ENCODE data around the gene LRFN3. TPM values are rescaled to one million over a fixed set of nuclear protein-coding genes. Genes with fewer than 3 reads are reported as not detected.

LRFN3 gene
- polyA plus RNA-seq, 1 experiment: 1.8 TPM

DNA sequence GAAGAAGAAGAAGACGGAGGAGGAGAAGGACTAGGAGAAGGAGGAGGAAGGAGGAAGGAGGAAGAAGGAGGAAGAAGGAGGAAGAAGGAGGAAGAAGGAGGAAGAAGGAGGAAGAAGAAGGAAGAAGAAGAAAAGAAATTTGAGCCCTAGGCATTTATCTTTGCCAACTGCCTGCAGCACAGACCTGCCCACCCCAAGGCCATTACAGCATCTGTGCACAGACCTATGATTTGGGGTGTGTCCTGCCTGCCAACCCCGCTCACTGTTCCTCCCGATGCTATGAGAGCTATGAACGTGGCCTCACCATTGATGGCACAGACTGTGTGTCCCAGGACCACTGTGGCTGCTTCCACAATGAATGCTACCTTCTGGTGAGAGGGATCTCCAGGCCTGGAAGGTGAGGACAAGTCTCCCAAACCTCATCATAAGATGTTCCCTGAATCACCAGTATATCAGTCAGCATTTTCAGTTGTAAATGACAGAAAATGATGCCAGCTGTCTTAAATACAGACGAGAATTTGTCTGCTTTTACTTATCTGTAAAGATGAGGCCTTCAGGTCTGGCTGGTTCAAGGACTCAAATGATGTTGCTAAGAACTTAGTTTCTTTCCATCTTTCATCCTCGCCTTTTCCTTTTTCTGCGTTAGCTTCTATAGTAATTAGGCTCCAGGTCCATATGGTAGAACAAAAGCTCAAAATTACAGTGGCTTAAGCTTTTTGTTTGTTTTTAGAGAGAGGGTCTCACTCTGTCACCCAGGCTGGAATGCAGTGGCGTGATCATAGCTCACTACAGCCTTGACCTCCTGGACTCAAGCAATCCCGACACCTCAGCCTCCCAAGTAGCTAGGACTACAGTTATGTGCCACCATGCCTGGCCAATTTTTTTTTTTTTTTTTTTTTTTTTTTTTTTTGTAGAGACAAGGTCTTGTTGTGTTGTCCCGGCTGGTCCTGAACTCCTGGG lies 54.9 kb downstream of the LRFN3 start:
- DNase-seq (ENCODE audit: low read depth): no peak
- H3K27me3 ChIP-seq (ENCODE audit: control insufficient read depth, insufficient read depth, low read length): peaks cover 5% of the 10 kb centered on the region; the same call in 1 of the 2 replicates
- TF ChIP-seq, protein P1, sequence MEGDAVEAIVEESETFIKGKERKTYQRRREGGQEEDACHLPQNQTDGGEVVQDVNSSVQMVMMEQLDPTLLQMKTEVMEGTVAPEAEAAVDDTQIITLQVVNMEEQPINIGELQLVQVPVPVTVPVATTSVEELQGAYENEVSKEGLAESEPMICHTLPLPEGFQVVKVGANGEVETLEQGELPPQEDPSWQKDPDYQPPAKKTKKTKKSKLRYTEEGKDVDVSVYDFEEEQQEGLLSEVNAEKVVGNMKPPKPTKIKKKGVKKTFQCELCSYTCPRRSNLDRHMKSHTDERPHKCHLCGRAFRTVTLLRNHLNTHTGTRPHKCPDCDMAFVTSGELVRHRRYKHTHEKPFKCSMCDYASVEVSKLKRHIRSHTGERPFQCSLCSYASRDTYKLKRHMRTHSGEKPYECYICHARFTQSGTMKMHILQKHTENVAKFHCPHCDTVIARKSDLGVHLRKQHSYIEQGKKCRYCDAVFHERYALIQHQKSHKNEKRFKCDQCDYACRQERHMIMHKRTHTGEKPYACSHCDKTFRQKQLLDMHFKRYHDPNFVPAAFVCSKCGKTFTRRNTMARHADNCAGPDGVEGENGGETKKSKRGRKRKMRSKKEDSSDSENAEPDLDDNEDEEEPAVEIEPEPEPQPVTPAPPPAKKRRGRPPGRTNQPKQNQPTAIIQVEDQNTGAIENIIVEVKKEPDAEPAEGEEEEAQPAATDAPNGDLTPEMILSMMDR (IDR thresholded peaks at IDR 0.05; ENCODE audit: insufficient read depth, low read depth, low read length): no peak
- ChIA-PET POLR2A (no interaction called here), CTCF (interaction anchor here (1.3 kb wide), 1 partner anchor 70 kb away, joined by 3 read pairs; no protein-coding TSS in a partner anchor)
- H3K36me3 ChIP-seq (ENCODE audit: control insufficient read depth, insufficient read depth, low read length): no peaks in the 10 kb centered on the region
- H3K4me3 ChIP-seq (ENCODE audit: low read depth, low read length): no peak overlapping the region

DNA sequence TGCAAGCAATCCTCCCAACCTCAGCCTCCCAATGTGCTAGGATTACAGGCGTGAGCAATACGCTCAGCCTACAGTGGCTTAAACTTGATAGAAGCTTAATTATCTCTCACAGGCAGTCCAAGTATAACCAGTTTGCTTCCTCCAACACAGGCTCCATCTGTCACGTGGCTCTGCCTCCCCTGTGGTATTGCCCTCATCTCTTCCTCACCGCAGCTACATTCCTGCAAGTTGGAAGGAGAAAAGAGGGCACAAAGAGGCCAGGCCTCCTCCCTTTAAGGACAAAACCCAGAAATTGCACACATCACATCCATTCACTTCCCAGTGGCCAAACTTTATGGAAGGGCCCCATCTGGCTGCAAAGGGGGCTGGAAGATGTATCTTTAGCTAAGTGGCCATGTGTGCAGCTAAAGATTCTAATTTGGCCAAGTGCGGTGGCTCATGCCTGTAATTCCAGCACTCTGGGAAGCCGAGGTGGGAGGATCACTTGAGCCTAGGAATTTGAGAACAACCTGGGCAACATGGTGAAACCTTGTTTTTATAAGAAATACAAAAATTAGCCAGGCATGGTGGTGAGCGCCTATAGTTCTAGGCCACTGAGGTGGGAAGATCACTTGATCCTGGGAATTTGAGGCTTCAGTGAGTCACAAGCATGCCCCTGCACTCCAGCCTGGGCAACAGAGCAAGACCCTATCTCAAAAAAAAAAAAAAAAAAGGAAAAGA lies 55.7 kb downstream of the LRFN3 start:
- DNase-seq (ENCODE audit: low read depth): no peak
- TF ChIP-seq, protein P1 (IDR thresholded peaks at IDR 0.05; ENCODE audit: insufficient read depth, low read depth, low read length): no peak
- Histone ChIP-seq H3K4me3 (ENCODE audit: low read depth, low read length) (no peak overlapping the region), H3K36me3 (ENCODE audit: control insufficient read depth, insufficient read depth, low read length) (no peaks in the 10 kb centered on the region), H3K27me3 (ENCODE audit: control insufficient read depth, insufficient read depth, low read length) (peaks cover 5% of the 10 kb centered on the region; the same call in 1 of the 2 replicates)
- ChIA-PET CTCF (no interaction called here), POLR2A (no interaction called here)

DNA sequence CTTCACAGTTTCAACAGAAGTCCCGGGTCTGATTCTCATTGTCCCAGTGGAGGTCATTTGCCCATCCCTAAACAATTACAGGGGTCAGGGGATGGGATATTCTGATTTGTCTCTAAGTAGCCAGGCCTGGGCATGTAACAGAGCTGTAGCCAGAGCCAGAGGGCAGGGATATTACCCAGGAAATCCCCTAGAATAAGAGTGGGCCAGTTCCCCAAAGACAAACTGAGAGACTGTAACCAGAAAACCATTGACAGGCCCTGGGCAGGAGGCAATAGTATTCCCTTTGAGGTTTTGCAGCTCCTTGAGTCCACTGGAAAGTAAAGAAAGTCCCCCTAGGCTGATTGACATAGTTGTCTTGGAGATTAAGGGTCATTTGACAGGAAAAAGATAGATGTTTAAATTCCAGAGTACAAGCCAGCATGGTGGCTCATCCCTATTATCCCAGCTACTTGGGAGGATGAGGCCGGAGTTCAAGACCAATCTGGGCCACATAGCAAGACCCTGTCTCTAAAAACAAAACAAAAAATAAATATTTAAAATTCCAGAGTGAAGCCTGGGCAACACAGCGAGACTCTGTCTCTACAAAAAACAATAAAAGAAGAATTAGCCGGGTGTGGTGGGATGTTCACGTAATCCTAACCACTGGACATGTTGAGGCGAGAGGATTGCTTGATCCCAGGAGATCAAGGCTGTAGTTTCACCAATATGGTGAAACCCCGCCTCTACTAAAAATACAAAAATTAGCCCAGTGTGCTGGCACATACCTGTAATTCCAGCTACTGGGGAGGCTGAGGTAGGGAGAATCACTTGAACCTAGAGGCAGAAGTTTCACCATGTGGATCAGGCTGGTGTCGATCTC lies 57.0 kb downstream of the LRFN3 start:
- TF ChIP-seq, protein P1 (IDR thresholded peaks at IDR 0.05; ENCODE audit: insufficient read depth, low read depth, low read length): no peak
- Histone ChIP-seq H3K27me3 (ENCODE audit: control insufficient read depth, insufficient read depth, low read length) (peaks cover 5% of the 10 kb centered on the region; the same call in 1 of the 2 replicates), H3K4me3 (ENCODE audit: low read depth, low read length) (no peak overlapping the region), H3K36me3 (ENCODE audit: control insufficient read depth, insufficient read depth, low read length) (no peaks in the 10 kb centered on the region; the same call in 1 of the 2 replicates)
- DNase-seq (ENCODE audit: low read depth): no peak
- CTCF ChIA-PET: interaction anchor here (0.9 kb wide), 1 partner anchor 35 kb away, joined by 3 read pairs; no protein-coding TSS in a partner anchor
- POLR2A ChIA-PET: no interaction called here

DNA sequence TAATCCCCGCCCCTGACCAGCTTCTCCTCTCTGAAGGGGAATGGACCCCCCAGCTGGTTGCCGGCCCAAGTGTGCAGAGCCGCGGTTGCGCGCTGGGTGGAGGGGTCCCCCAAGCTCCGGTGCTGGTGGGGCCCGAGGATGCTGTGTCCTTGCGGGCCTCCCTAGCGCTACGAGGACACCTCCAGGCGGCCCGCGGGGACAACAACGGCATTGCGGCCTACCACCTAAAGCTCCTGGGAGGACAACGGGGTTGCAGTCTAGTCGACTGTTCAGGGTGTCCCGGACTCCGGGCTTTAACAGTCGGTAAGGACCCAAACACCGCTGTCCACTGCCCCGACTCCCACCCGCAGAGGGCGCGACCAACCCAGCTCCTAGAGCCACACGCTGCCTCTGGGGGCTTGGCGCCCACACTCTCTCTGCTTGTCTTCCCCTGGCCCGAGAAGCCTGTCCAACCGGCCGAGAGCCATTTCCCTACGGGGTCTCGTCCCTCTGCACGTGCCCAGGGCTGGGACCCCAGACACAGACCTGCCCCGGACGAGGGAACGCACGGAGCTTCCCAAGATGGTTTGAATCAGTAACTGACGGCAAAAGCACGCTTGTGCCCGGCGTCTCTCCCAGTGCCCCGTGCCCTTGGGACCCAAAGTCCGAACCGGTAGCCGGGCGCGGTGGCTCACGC lies 57.9 kb downstream of the LRFN3 start:
- Histone ChIP-seq H3K27me3 (ENCODE audit: control insufficient read depth, insufficient read depth, low read length) (peaks cover 3% of the 10 kb centered on the region; the same call in 1 of the 2 replicates), H3K4me3 (ENCODE audit: low read depth, low read length) (peak overlapping the region; percentile 72; the same call in 1 of the 2 replicates), H3K36me3 (ENCODE audit: control insufficient read depth, insufficient read depth, low read length) (no peaks in the 10 kb centered on the region; the same call in 1 of the 2 replicates)
- DNase-seq (ENCODE audit: low read depth): no peak
- ChIA-PET POLR2A (no interaction called here), CTCF (interaction anchor here (0.9 kb wide), 1 partner anchor 36 kb away, joined by 3 read pairs; no protein-coding TSS in a partner anchor)
- TF ChIP-seq, protein P1 (IDR thresholded peaks at IDR 0.05; ENCODE audit: insufficient read depth, low read depth, low read length): no peak

Small RNA genes within 50 kb of the gene (small RNA-seq; reads per million reads assigned to genes)
- gene AF038458.1 (ENCODE audit: insufficient read length, low read depth, low replicate concordance): not detected

Other genes starting within 250 kb of the LRFN3 start
- gene ZBTB32, start 231.8 kb upstream of the LRFN3 start, polyA plus RNA-seq (2011; rRNA removed): not detected in 2 replicates
- gene KMT2B, start 218.4 kb upstream of the LRFN3 start, polyA plus RNA-seq (2011; rRNA removed): 6.1 and 13.3 TPM in 2 replicates
- gene IGFLR1, start 193.9 kb upstream of the LRFN3 start, polyA plus RNA-seq (2011; rRNA removed): 1.1 and 1.9 TPM in 2 replicates
- 18.3 and 20.3 TPM in 2 replicates for gene U2AF1L4, start 191.0 kb upstream of the LRFN3 start, polyA plus RNA-seq (2011; rRNA removed)
- gene PSENEN, start 190.7 kb upstream of the LRFN3 start, polyA plus RNA-seq (2011; rRNA removed): 65.4 and 76.2 TPM in 2 replicates
- 8.9 and 15.0 TPM in 2 replicates for gene LIN37, start 187.8 kb upstream of the LRFN3 start, polyA plus RNA-seq (2011; rRNA removed)
- 21.0 and 27.2 TPM in 2 replicates for gene HSPB6, start 179.3 kb upstream of the LRFN3 start, polyA plus RNA-seq (2011; rRNA removed)
- 6.9 and 9.4 TPM in 2 replicates for gene PROSER3, start 178.2 kb upstream of the LRFN3 start, polyA plus RNA-seq (2011; rRNA removed)
- gene ARHGAP33, start 160.8 kb upstream of the LRFN3 start, polyA plus RNA-seq (2011; rRNA removed): 1.1 and 3.6 TPM in 2 replicates
- not detected in 2 replicates for gene PRODH2, start 123.5 kb upstream of the LRFN3 start, polyA plus RNA-seq (2011; rRNA removed)
- not detected in 2 replicates for gene NPHS1, start 83.9 kb upstream of the LRFN3 start, polyA plus RNA-seq (2011; rRNA removed)
- gene KIRREL2, start 79.5 kb upstream of the LRFN3 start, polyA plus RNA-seq (2011; rRNA removed): 0.05 TPM in 1 of 2 replicates, not detected in the other
- gene APLP1, start 67.8 kb upstream of the LRFN3 start, polyA plus RNA-seq (2011; rRNA removed): 6.6 and 11.4 TPM in 2 replicates
- gene NFKBID, start 35.8 kb upstream of the LRFN3 start, polyA plus RNA-seq (2011; rRNA removed): 2.9 and 4.9 TPM in 2 replicates
- gene HCST, start 33.8 kb upstream of the LRFN3 start, polyA plus RNA-seq (2011; rRNA removed): 0.74 and 1.2 TPM in 2 replicates
- gene TYROBP, start 28.1 kb upstream of the LRFN3 start, polyA plus RNA-seq (2011; rRNA removed): not detected in 2 replicates
- gene SDHAF1, start 58.8 kb downstream of the LRFN3 start, polyA plus RNA-seq (2011; rRNA removed): 12.0 and 14.5 TPM in 2 replicates
- 0.16 and 0.20 TPM in 2 replicates for gene SYNE4, start 72.4 kb downstream of the LRFN3 start, polyA plus RNA-seq (2011; rRNA removed)
- 17.5 and 19.5 TPM in 2 replicates for gene ALKBH6, start 77.8 kb downstream of the LRFN3 start, polyA plus RNA-seq (2011; rRNA removed)
- 14.7 and 23.9 TPM in 2 replicates for gene CLIP3, start 96.5 kb downstream of the LRFN3 start, polyA plus RNA-seq (2011; rRNA removed)
- gene THAP8, start 117.9 kb downstream of the LRFN3 start, polyA plus RNA-seq (2011; rRNA removed): 8.2 and 11.0 TPM in 2 replicates
- gene WDR62, start 118.5 kb downstream of the LRFN3 start, polyA plus RNA-seq (2011; rRNA removed): 2.1 and 5.3 TPM in 2 replicates
- gene OVOL3, start 174.8 kb downstream of the LRFN3 start, polyA plus RNA-seq (2011; rRNA removed): not detected in 2 replicates
- gene POLR2I, start 178.5 kb downstream of the LRFN3 start, polyA plus RNA-seq (2011; rRNA removed): 67.1 and 94.0 TPM in 2 replicates
- 226 and 251 TPM in 2 replicates for gene TBCB, start 179.1 kb downstream of the LRFN3 start, polyA plus RNA-seq (2011; rRNA removed)
- 929 and 1,299 TPM in 2 replicates for gene CAPNS1, start 203.7 kb downstream of the LRFN3 start, polyA plus RNA-seq (2011; rRNA removed)
- 193 and 569 TPM in 2 replicates for gene COX7A1, start 216.1 kb downstream of the LRFN3 start, polyA plus RNA-seq (2011; rRNA removed)